WTC11 (cell line): ENCODE results near the gene ATF7IP.

ENCODE experiments used
- AFF4 ChIP-seq: sonication (generic); formaldehyde crosslinking; IDR thresholded peaks from 2 replicates; pipeline ENCODE4 v1.8.1; 2023; ENCODE audit warnings: mild to moderate bottlenecking, missing genetic modification reagents, borderline replicate concordance
- CTCF ChIP-seq: fragments of 200-600 bp; IDR thresholded peaks from 2 replicates; pipeline ENCODE4 v1.8.0; 2022; ENCODE audit warnings: antibody characterized with exemption
- NR2C2 ChIP-seq: sonication (generic); formaldehyde crosslinking; IDR thresholded peaks from 2 replicates; pipeline ENCODE4 v1.8.0; 2022; ENCODE audit warnings: mild to moderate bottlenecking, missing genetic modification reagents
- NR3C1 ChIP-seq: sonication (generic); formaldehyde crosslinking; conservative IDR thresholded peaks from 2 replicates; pipeline ENCODE4 v1.8.1; 2023; ENCODE audit warnings: low read depth, mild to moderate bottlenecking, missing genetic modification reagents
- SP1 ChIP-seq: sonication (generic); formaldehyde crosslinking; conservative IDR thresholded peaks from 2 replicates; pipeline ENCODE4 v1.8.1; 2022; ENCODE audit warnings: missing genetic modification reagents
- USF2 ChIP-seq: sonication (generic); formaldehyde crosslinking; IDR thresholded peaks from 2 replicates; pipeline ENCODE4 v1.8.1; 2023; ENCODE audit warnings: mild to moderate bottlenecking, missing genetic modification reagents, moderate library complexity
- ZNF317 ChIP-seq: sonication (generic); formaldehyde crosslinking; IDR thresholded peaks from 2 replicates; pipeline ENCODE4 v1.8.1; 2023; ENCODE audit warnings: low read depth, mild to moderate bottlenecking, moderate library complexity, missing genetic modification reagents, borderline replicate concordance
- ZNF512 ChIP-seq: sonication (generic); formaldehyde crosslinking; IDR thresholded peaks from 2 replicates; pipeline ENCODE4 v1.8.1; 2022; ENCODE audit warnings: missing genetic modification reagents, borderline replicate concordance

GRCh38 chr12:14473707-14474287 is 108.3 kb downstream of the ATF7IP start:
- TF ChIP-seq CTCF (no peak), USF2 (CRISPR knock-in tag) (no peak), NR3C1 (CRISPR knock-in tag) (no peak), NR2C2 (no peak), SP1 (no peak), ZNF317 (CRISPR knock-in tag) (peak; percentile 96), ZNF512 (CRISPR knock-in tag) (no peak), AFF4 (no peak)
